GM12878 (cell line): ENCODE data around the gene GJA4. TPM values are rescaled to one million over a fixed set of nuclear protein-coding genes. Genes with fewer than 3 reads are reported as not detected.

Source experiments
- ATAC-seq: fragments of 200-7000 bp; cut with Tn5 transposase; 3 replicates; pipeline ENCODE4 v1.9.1; 2020; ENCODE audit warnings: mild to moderate bottlenecking, moderate library complexity
- BruUV-seq: library from RNA; stranded (reverse); fragments of 400-500 nt; replicated peaks from 2 replicates; lab custom pipeline; 2021; lab: Mats Ljungman, UMichigan
- CTCF ChIA-PET: fragments of 300-600 bp; sonication (Branson Sonifier 250); formaldehyde crosslinking; extraction: SDS; loops from one replicate; lab custom pipeline; 2021; ENCODE audit warnings: inconsistent platforms; lab: Yijun Ruan, JAX
- POLR2A ChIA-PET: fragments of 350-600 bp; formaldehyde crosslinking; extraction: SDS; loops from one replicate; lab custom pipeline; 2021; ENCODE audit warnings: inconsistent platforms; lab: Charles Lee
- RAD21 ChIA-PET: fragments of 300-600 bp; sonication (Branson Sonifier 250); formaldehyde crosslinking; loops from one replicate; lab custom pipeline; 2023; ENCODE audit warnings: antibody characterized with exemption; ENCODE audit not compliant: unreplicated experiment; lab: Charles Lee
- SMC1A ChIA-PET: fragments of 300-600 bp; sonication (Branson Sonifier 250); formaldehyde crosslinking; loops from one replicate; lab custom pipeline; 2023; ENCODE audit not compliant: unreplicated experiment, uncharacterized antibody; lab: Charles Lee
- DNase-seq: peaks from one replicate; pipeline ENCODE4 v3.0.0-alpha.2; 2011; ENCODE audit warnings: low read depth, low spot score
- FAIRE-seq: peaks from 3 replicates; lab custom pipeline; 2011; peaks lifted over from hg19 to GRCh38; lab: Jason Lieb, UNC
- H2AFZ ChIP-seq: 2 replicates; pipeline ENCODE4 v1.6.0; 2011; ENCODE audit warnings: low read depth, low read length, control low read depth; ENCODE audit not compliant: control insufficient read depth
- H3K27ac ChIP-seq: 2 replicates; pipeline ENCODE4 v1.5.1; 2011; ENCODE audit warnings: control low read depth; ENCODE audit not compliant: control insufficient read depth, insufficient read depth
- H3K27me3 ChIP-seq, 2 experiments: replicated peaks in 1 of 2; 2 replicates each; pipeline versions ENCODE4 v1.6.0 to v1.6.1; 2011; ENCODE audit warnings: low read length in 1 of 2; ENCODE audit not compliant: control insufficient read depth in 2 of 2, insufficient read depth in 2 of 2
- H3K36me3 ChIP-seq, 2 experiments: 2 replicates each; pipeline ENCODE4 v1.5.1; 2011; ENCODE audit warnings: low read length in 1 of 2; ENCODE audit not compliant: control insufficient read depth in 2 of 2, insufficient read depth in 2 of 2
- H3K4me1 ChIP-seq: 2 replicates; pipeline ENCODE4 v1.6.1; 2011; ENCODE audit warnings: mild to moderate bottlenecking, low read length, moderate library complexity, mixed read lengths; ENCODE audit not compliant: control insufficient read depth, insufficient read depth
- H3K4me2 ChIP-seq: 2 replicates; pipeline ENCODE4 v1.6.0; 2011; ENCODE audit warnings: control low read depth; ENCODE audit not compliant: control insufficient read depth, insufficient read depth
- H3K4me3 ChIP-seq: fragments of 200-600 bp; sonication (generic); 2 replicates; pipeline ENCODE4 v1.5.1; 2016
- H3K79me2 ChIP-seq: 2 replicates; pipeline ENCODE4 v1.6.0; 2011; ENCODE audit warnings: low read length; ENCODE audit not compliant: control insufficient read depth, insufficient read depth
- H3K9ac ChIP-seq: 2 replicates; pipeline ENCODE4 v1.8.0; 2011; ENCODE audit warnings: low read length, control low read depth, mixed read lengths; ENCODE audit not compliant: control insufficient read depth, insufficient read depth
- H3K9me3 ChIP-seq: replicated peaks from 3 replicates; pipeline ENCODE4 v1.5.1; 2011; ENCODE audit warnings: mild to moderate bottlenecking, low read length; ENCODE audit not compliant: control insufficient read depth, insufficient read depth
- H4K20me1 ChIP-seq: 2 replicates; pipeline ENCODE4 v1.6.0; 2011; ENCODE audit not compliant: control insufficient read depth, insufficient read depth
- ATF2 ChIP-seq: IDR thresholded peaks from 2 replicates; pipeline ENCODE4 v1.6.1; 2012; ENCODE audit warnings: low read length, inconsistent platforms
- EED ChIP-seq: sonication (generic); IDR thresholded peaks from 2 replicates; pipeline ENCODE4 v1.6.1; 2016; ENCODE audit warnings: antibody characterized with exemption, low read depth
- HDGF ChIP-seq: fragments of 450-650 bp; IDR thresholded peaks from 2 replicates; pipeline ENCODE4 v1.6.1; 2016; ENCODE audit warnings: antibody characterized with exemption
- MLLT1 ChIP-seq: fragments of 450-650 bp; IDR thresholded peaks from 2 replicates; pipeline ENCODE4 v1.6.1; 2016; ENCODE audit warnings: mild to moderate bottlenecking
- MTA2 ChIP-seq: fragments of 450-650 bp; IDR thresholded peaks from 2 replicates; pipeline ENCODE4 v1.6.1; 2016; ENCODE audit warnings: low read depth, mild to moderate bottlenecking, moderate library complexity
- NKRF ChIP-seq: fragments of 450-650 bp; conservative IDR thresholded peaks from 2 replicates; pipeline ENCODE4 v1.6.1; 2017; ENCODE audit warnings: mild to moderate bottlenecking, moderate library complexity
- NR2C1 ChIP-seq: fragments of 450-650 bp; IDR thresholded peaks from 2 replicates; pipeline ENCODE4 v1.6.1; 2017; ENCODE audit warnings: antibody characterized with exemption, mild to moderate bottlenecking, moderate library complexity
- RUNX3 ChIP-seq: IDR thresholded peaks from 2 replicates; pipeline ENCODE4 v1.6.1; 2012; ENCODE audit warnings: low read length, inconsistent platforms
- YY1 ChIP-seq: IDR thresholded peaks from 2 replicates; pipeline ENCODE4 v1.6.1; 2011; ENCODE audit warnings: low read depth, mild to moderate bottlenecking, low read length
- ZNF217 ChIP-seq: fragments of 450-650 bp; IDR thresholded peaks from 2 replicates; pipeline ENCODE4 v1.6.1; 2017; ENCODE audit warnings: antibody characterized with exemption, mild to moderate bottlenecking
- ZNF274 ChIP-seq: IDR thresholded peaks from one replicate; pipeline ENCODE4 v1.8.0; 2011; ENCODE audit not compliant: insufficient read length, insufficient read depth
- WGBS: methylation state at CpG from one replicate; pipeline ENCODE4 v1.1.6; 2016; ENCODE audit warnings: low lambda C conversion rate; ENCODE audit not compliant: insufficient replicate concordance, insufficient coverage; ENCODE audit errors: missing lambda C conversion rate; 5-methylcytosine and 5-hydroxymethylcytosine counted together
- in situ Hi-C: fragments of 300-500 bp; cut with MboI; formaldehyde crosslinking; loops from 9 replicates; pipeline ENCODE4 v1.14.3; 2018; ENCODE audit warnings: mixed read lengths
- intact Hi-C: fragments of 100-400 bp; cut with micrococcal nuclease; formaldehyde crosslinking; loops from one replicate; pipeline ENCODE4 v1.14.2; 2022; ENCODE audit not compliant: unreplicated experiment
- polyA plus RNA-seq, 11 experiments: library from polyadenylated mRNA; depleted of rRNA in 4 of 11; unstranded in 6 of 11; stranded (reverse) in 5 of 11; fragments of >200 nt; fragmentation: Nextera tagmentation in 4 of 11; fragmentation: Illumina TruSeq in 1 of 11; extraction: Ambion mirVana in 4 of 11; extraction: Trizol in 1 of 11; gene quantifications; 1 replicate in 1 of 11; 2 replicates in 10 of 11; pipeline versions ENCODE4 v1.2.1 to v1.2.3, GENCODE V29; 2011 to 2016; ENCODE audit warnings: inconsistent platforms in 2 of 11, missing spikeins in 2 of 11, low read depth in 1 of 11
- total RNA-seq, 4 experiments: library from RNA; depleted of rRNA in 3 of 4; stranded (reverse); fragments of >200 nt in 3 of 4; fragmentation: Illumina TruSeq in 1 of 4; extraction: Trizol in 1 of 4; gene quantifications; 2 replicates each; pipeline versions ENCODE4 v1.2.1 to v1.2.3, GENCODE V29; 2013 to 2021
- TF ChIP-seq, protein P1 (sequence below): IDR thresholded peaks from 2 replicates; pipeline ENCODE4 v1.6.1; 2011; ENCODE audit warnings: low read depth, mild to moderate bottlenecking, low read length, moderate library complexity, borderline replicate concordance; ENCODE audit errors: extremely low read depth

GJA4 gene
- total and polyA plus RNA-seq, 10 of the 15 experiments (the other 5 are each of a cell fraction or from before 2014, with no cell fraction given) = 0.09 to 0.18 TPM; not detected in 8

GRCh38 chr1:34792424-34792823 lies 375 bp upstream of the GJA4 start:
- FAIRE-seq = no peak
- no peak for TF ChIP-seq ZNF274
- 0 out of 2 replicates have a peak, but pooled peaks have one; percentile 5 for TF ChIP-seq EED
- TF ChIP-seq, protein P1, sequence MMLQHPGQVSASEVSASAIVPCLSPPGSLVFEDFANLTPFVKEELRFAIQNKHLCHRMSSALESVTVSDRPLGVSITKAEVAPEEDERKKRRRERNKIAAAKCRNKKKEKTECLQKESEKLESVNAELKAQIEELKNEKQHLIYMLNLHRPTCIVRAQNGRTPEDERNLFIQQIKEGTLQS = no peak
- TF ChIP-seq, all 136 proteins: peak for 1
- Histone ChIP-seq H3K4me2 (no peak overlapping the region), H2AFZ (no peak overlapping the region), H4K20me1 (no peaks in the 10 kb centered on the region), H3K27me3 (no peaks in the 10 kb centered on the region), H3K4me3 (no peak overlapping the region), H3K27ac (no peak overlapping the region), H3K9ac (no peak overlapping the region), H3K79me2 (no peaks in the 10 kb centered on the region), H3K9me3 (no peaks in the 10 kb centered on the region; the same call in 2 of the 3 replicates), H3K36me3 (no peaks in the 10 kb centered on the region), H3K4me1 (peaks cover 15% of the 10 kb centered on the region)
- no TSS peak for BruUV-seq
- ATAC-seq (no peak), DNase-seq (no peak)
- SMC1A ChIA-PET = no interaction called here
- WGBS = 55% methylated on average over 10 of the region's 10 CpGs
- intact Hi-C loops = no loop called here
- RAD21 ChIA-PET = no interaction called here
- in situ Hi-C loops = no loop called here
- POLR2A ChIA-PET = no interaction called here
- CTCF ChIA-PET = no interaction called here

- 63% methylated on average over 40 of the region's 40 CpGs for WGBS
- H3K9ac ChIP-seq = no peak overlapping the region
- no peaks in the 10 kb centered on the region for H4K20me1 ChIP-seq
- POLR2A ChIA-PET = no interaction called here
- ATAC-seq (no peak), DNase-seq (no peak), FAIRE-seq (no peak)
- CTCF ChIA-PET = no interaction called here
- intact Hi-C loops (no loop called here), in situ Hi-C loops (no loop called here)
- H3K4me1 ChIP-seq = peaks cover 19% of the 10 kb centered on the region
- H3K27me3 ChIP-seq = no peaks in the 10 kb centered on the region
- no peak overlapping the region for H3K27ac ChIP-seq
- H3K4me3 ChIP-seq = no peak overlapping the region
- H3K4me2 ChIP-seq = no peak overlapping the region
- RAD21 ChIA-PET = no interaction called here
- no peak overlapping the region for H2AFZ ChIP-seq
- SMC1A ChIA-PET = no interaction called here
- no peaks in the 10 kb centered on the region for H3K79me2 ChIP-seq
- no peaks in the 10 kb centered on the region; the same call in 2 of the 3 replicates for H3K9me3 ChIP-seq
- H3K36me3 ChIP-seq = no peaks in the 10 kb centered on the region
- no TSS peak for BruUV-seq
- TF ChIP-seq HDGF (no peak), NKRF (no peak), MTA2 (no peak), MLLT1 (no peak), NR2C1 (no peak), YY1 (no peak), ATF2 (no peak), EED (no peak), ZNF217 (no peak), RUNX3 (no peak)
These were observed 1.4 kb downstream of the GJA4 start for GRCh38 chr1:34794001-34794789.
